22Rv1 (cell line): ENCODE measurements around the gene RNU1-2.
"Not testable (repeated sequence)": the region's sequence is repeated elsewhere in the genome, so short reads cannot be mapped to it uniquely, and the experiment has no call there.

Source experiments
- CTCF ChIP-seq: fragments of 450-650 bp; IDR thresholded peaks from 2 replicates; pipeline ENCODE4 v1.5.1; 2017; ENCODE audit warnings: mild to moderate bottlenecking
- ZFX ChIP-seq: fragments of 450-650 bp; IDR thresholded peaks from 2 replicates; pipeline ENCODE4 v1.6.1; 2017; ENCODE audit warnings: antibody characterized with exemption, borderline replicate concordance

- TF ChIP-seq CTCF, ZFX: not testable (repeated sequence)
These were observed 28.7 kb upstream of the RNU1-2 start for GRCh38 chr1:16866926-16867707.
